Heart right ventricle (tissue), 16 donors: ENCODE data around the gene CYP2W1. TPM values are rescaled to one million over a fixed set of nuclear protein-coding genes. Genes with fewer than 3 reads are reported as not detected.

Source experiments
- ATAC-seq, 8 donors: fragments of 200-7000 bp; cut with Tn5 transposase; one replicate each; pipeline ENCODE4 v1.9.1; 2020; ENCODE audit warnings: mild to moderate bottlenecking in 8 of 8, moderate library complexity in 8 of 8, moderate number of reproducible peaks in 1 of 8
- DNase-seq, 2 donors: peaks; one replicate each; pipeline ENCODE4 v3.0.0-alpha.2; 2020
- H3K27ac ChIP-seq, 10 donors: fragments of 200-600 bp; sonication (generic) in 2 of 10; one replicate each; pipeline versions ENCODE4 v1.5.0 to v1.8.0; 2020 to 2022; ENCODE audit warnings: mild to moderate bottlenecking in 3 of 10
- H3K27me3 ChIP-seq, 7 donors: fragments of 200-600 bp; one replicate each; pipeline ENCODE4 v1.8.0; 2021 to 2022; ENCODE audit warnings: mild to moderate bottlenecking in 2 of 7
- H3K36me3 ChIP-seq, 9 donors: fragments of 200-600 bp; sonication (generic) in 1 of 9; one replicate each; pipeline versions ENCODE4 v1.5.0 to v1.8.0; 2020 to 2022; ENCODE audit warnings: mild to moderate bottlenecking in 2 of 9
- H3K4me1 ChIP-seq, 9 donors: fragments of 200-600 bp; sonication (generic) in 1 of 9; one replicate each; pipeline versions ENCODE4 v1.5.0 to v1.8.0; 2020 to 2022; ENCODE audit warnings: mild to moderate bottlenecking in 4 of 9
- H3K4me3 ChIP-seq, 10 donors: fragments of 200-600 bp; sonication (generic) in 2 of 10; one replicate each; pipeline versions ENCODE4 v1.5.0 to v1.8.0; 2020 to 2022; ENCODE audit warnings: mild to moderate bottlenecking in 7 of 10, moderate library complexity in 2 of 10
- H3K9me3 ChIP-seq, 11 donors: fragments of 200-600 bp in 10 of 11; sonication (generic) in 2 of 11; one replicate each; pipeline versions ENCODE4 v1.5.0 to v1.8.0; 2013 to 2022; ENCODE audit warnings: mild to moderate bottlenecking in 2 of 11, control low read depth in 1 of 11, moderate library complexity in 1 of 11
- CTCF ChIP-seq, 9 donors: fragments of 200-600 bp; sonication (generic) in 2 of 9; IDR thresholded peaks; one replicate each; pipeline versions ENCODE4 v1.5.0 to v1.8.0; 2021 to 2022; ENCODE audit warnings: antibody characterized with exemption in 9 of 9, mild to moderate bottlenecking in 5 of 9, moderate library complexity in 1 of 9
- WGBS, 2 donors: extraction: QIAGEN DNeasy Blood & Tissue Kit; methylation state at CpG; one replicate each; pipeline ENCODE4 v1.1.7; 2013; ENCODE audit warnings: inconsistent platforms in 1 of 2; 5-methylcytosine and 5-hydroxymethylcytosine counted together
- intact Hi-C, 10 donors: fragments of 100-400 bp; cut with DNase I; formaldehyde crosslinking; loops; one replicate each; pipeline versions ENCODE4 v1.11.1 to v1.14.2; 2022
- polyA plus RNA-seq, 2 donors: library from polyadenylated mRNA; stranded (reverse); fragments of 200-250 nt; gene quantifications; one replicate each; pipeline ENCODE4 v1.2.3, GENCODE V29; 2013
- total RNA-seq, 10 donors: library from RNA; stranded (reverse); fragmentation: NEBNext Ultra II Directional in 3 of 10; extraction: Animal tissue kit (Norgen Biotek cat#: 25700) in 3 of 10; gene quantifications; one replicate each; pipeline versions ENCODE4 v1.2.1 to v1.2.4, GENCODE V29; 2021 to 2023
- donor health status: Arrhythmogenic right ventricular cardiomyopathy.
- donor health status: ischemic (EF 13 %, LVEDD 7.1; RV severe dilation, severe dysfunction).
- donor health status: healthy with polysubstance abuse.
- donor health status: DM: no; HTN: yes; CAD: no.
- donor health status: DM: no; HTN: no; CAD: no.
- donor health status: ischemic (EF 25% LVEDD 6.9; RV normal size, moderate dysfunction).
- donor health status: ischemic (EF 25% LVEDD 5.7; RV mildly dilated, moderate dysfunction).
- donor health status: healthy.
- donor health status: DM: yes; HTN: yes; CAD: no.
- donor health status: Ischemic cardiomyopathy.
- donor health status: ischemic (EF 35%, LVEDD 5.7; RV mildly dilated, moderate dysfunction).
- donor health status: nonischemic (EF 11% LVEDD 7.7; RV severe dilation, severe dysfunction).
- donor health status: DM: yes; HTN: yes; CAD: no.
- donor health status: PGD.
- donor health status: ischemic (EF 29% LVEDD 5.4; RV normal size, mild dysfunction).
- donor health status: nonischemic (EF 23%, LVEDD 6.1; RV moderate dilation, normal function).

CYP2W1 gene
- total and polyA plus RNA-seq, 12 donors, result not detected

DNA sequence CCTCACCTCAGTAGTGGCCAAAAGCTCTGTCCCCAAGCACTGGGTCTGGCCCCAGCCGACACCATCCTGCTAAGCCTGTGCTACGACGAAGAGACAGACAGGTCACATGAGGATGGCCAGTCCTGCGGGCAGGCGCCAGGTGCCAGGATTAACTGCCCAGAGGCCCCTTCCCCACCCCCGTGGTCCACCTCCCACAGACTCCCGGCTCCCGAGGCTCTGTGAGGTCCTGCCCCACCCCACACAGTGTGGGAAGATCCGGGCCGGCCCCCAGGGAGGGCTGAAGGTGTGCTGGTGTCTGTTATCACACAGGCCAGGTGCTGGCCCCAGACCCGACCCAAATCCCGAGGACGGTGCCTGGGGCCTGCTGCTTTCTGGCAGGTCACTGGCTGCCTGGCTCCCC lies 27.2 kb downstream of the CYP2W1 start:
- peaks cover 0 to 37% (median 9%) of the 10 kb centered on the region in 9 donors for H3K36me3 ChIP-seq
- no peak overlapping the region for H3K4me3 ChIP-seq
- intact Hi-C loops, result loop anchor here in 1 of 10 donors (5.0 kb wide), 1 partner anchor 52 kb away; no protein-coding TSS in a partner anchor
- peaks cover 0 to under 1% (median 0%) of the 10 kb centered on the region in 9 donors for H3K4me1 ChIP-seq
- no peaks in the 10 kb centered on the region for H3K27me3 ChIP-seq
- ATAC-seq (no peak), DNase-seq (no peak)
- TF ChIP-seq CTCF (IDR thresholded peaks at IDR 0.05), result no peak
- no peaks in the 10 kb centered on the region for H3K9me3 ChIP-seq
- H3K27ac ChIP-seq, result no peak overlapping the region
- WGBS, 2 donors, result 85 to 86% methylated on average over 13 of the region's 13 CpGs

DNA sequence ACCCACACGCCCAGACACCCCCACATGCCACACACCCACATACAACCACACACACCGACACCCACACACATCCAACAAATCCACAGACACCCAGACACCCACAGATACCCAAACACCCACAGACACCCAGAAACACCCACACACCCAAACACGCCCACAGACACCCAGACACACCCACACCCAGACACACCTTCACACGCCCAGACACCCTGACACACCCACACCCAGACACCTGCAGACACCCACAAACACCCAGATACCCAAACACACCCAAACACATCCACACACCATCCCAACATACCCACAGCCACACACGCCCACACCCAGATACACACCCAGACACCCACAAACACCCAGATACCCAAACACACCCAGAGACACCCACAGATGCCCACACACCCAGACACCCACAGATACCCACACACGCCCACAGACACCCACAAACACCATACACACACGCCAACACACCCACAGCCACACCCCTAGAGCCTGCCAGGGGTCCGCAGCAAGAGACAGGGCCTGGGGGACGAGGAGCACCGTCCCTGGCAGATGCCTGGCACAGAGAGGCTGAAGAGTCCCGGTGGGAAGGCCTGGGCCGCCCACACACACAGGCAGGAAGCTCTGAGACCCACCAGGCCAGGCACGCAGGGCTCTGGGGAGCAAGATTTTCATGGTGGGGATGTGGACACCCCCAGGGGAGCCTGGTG lies 28.5 kb downstream of the CYP2W1 start:
- Histone ChIP-seq H3K4me3 (no peak overlapping the region), H3K27ac (no peak overlapping the region), H3K36me3 (peaks cover 0 to 31% (median 9%) of the 10 kb centered on the region in 9 donors), H3K4me1 (peaks cover 0 to 6% (median 0%) of the 10 kb centered on the region in 9 donors), H3K27me3 (no peaks in the 10 kb centered on the region), H3K9me3 (no peaks in the 10 kb centered on the region)
- ATAC-seq, result no peak
- no peak for DNase-seq
- intact Hi-C loops, result loop anchor here in 1 of 10 donors (5.0 kb wide), 1 partner anchor 51 kb away; no protein-coding TSS in a partner anchor
- TF ChIP-seq CTCF (IDR thresholded peaks at IDR 0.05), result no peak
- 82 to 84% methylated on average over 13 of the region's 13 CpGs for WGBS, 2 donors

GRCh38 chr7:1012004-1012715 lies 29.2 kb downstream of the CYP2W1 start:
- no peaks in the 10 kb centered on the region for H3K9me3 ChIP-seq
- intact Hi-C loops, result loop anchor here in 1 of 10 donors (5.0 kb wide), 1 partner anchor 50 kb away; no protein-coding TSS in a partner anchor
- DNase-seq (no peak), ATAC-seq (no peak)
- TF ChIP-seq CTCF (IDR thresholded peaks at IDR 0.05), result no peak
- peaks cover 0 to 6% (median 0%) of the 10 kb centered on the region in 9 donors for H3K4me1 ChIP-seq
- no peak overlapping the region for H3K4me3 ChIP-seq
- H3K27me3 ChIP-seq, result no peaks in the 10 kb centered on the region
- H3K36me3 ChIP-seq, result peaks cover 0 to 27% (median 9%) of the 10 kb centered on the region in 9 donors
- no peak overlapping the region for H3K27ac ChIP-seq
- WGBS, 2 donors, result 85% methylated on average over 32 of the region's 32 CpGs

GRCh38 chr7:1012716-1013095 lies 29.7 kb downstream of the CYP2W1 start:
- WGBS, 2 donors, result 88 to 90% methylated on average over 30 of the region's 30 CpGs
- Histone ChIP-seq H3K9me3 (no peaks in the 10 kb centered on the region), H3K4me3 (no peak overlapping the region), H3K4me1 (peaks cover 0 to 6% (median 0%) of the 10 kb centered on the region in 9 donors), H3K27me3 (no peaks in the 10 kb centered on the region), H3K36me3 (peaks cover 0 to 23% (median 9%) of the 10 kb centered on the region in 9 donors), H3K27ac (no peak overlapping the region)
- intact Hi-C loops, result loop anchor here in 1 of 10 donors (5.0 kb wide), 1 partner anchor 50 kb away; no protein-coding TSS in a partner anchor
- no peak for TF ChIP-seq CTCF (IDR thresholded peaks at IDR 0.05)
- no peak for ATAC-seq
- DNase-seq, result no peak
